BLaER1 treated with 17β-estradiol and CSF1 and Interleukin-3, amounts not matched to agents 10 nM and 100 nM (cell line): Measurements from ENCODE around the gene SFXN2.
"Not testable (repeated sequence)": the region's sequence is repeated elsewhere in the genome, so short reads cannot be mapped to it uniquely, and the experiment has no call there.

ENCODE experiments used
- H3K27ac ChIP-seq, 11 experiments: shearing (Covaris generic); formaldehyde crosslinking; 2 replicates each; pipeline ENCODE4 v1.8.1; 2022
- H3K27me3 ChIP-seq, 11 experiments: shearing (Covaris generic); formaldehyde crosslinking; 2 replicates each; pipeline ENCODE4 v1.8.1; 2022
- H3K36me3 ChIP-seq, 11 experiments: shearing (Covaris generic); formaldehyde crosslinking; 2 replicates each; pipeline ENCODE4 v1.8.1; 2022
- H3K4me1 ChIP-seq, 10 experiments: shearing (Covaris generic); formaldehyde crosslinking; 2 replicates each; pipeline ENCODE4 v1.8.1; 2022
- H3K4me2 ChIP-seq, 11 experiments: shearing (Covaris generic); formaldehyde crosslinking; 2 replicates each; pipeline ENCODE4 v1.8.1; 2022
- H3K4me3 ChIP-seq, 10 experiments: shearing (Covaris generic); formaldehyde crosslinking; 2 replicates each; pipeline ENCODE4 v1.8.1; 2022
- H3K9ac ChIP-seq, 11 experiments: shearing (Covaris generic); formaldehyde crosslinking; 2 replicates each; pipeline ENCODE4 v1.8.1; 2022
- H3K9me3 ChIP-seq, 11 experiments: shearing (Covaris generic); formaldehyde crosslinking; replicated peaks in 1 of 11; 2 replicates each; pipeline ENCODE4 v1.8.1; 2022
- H4K20me1 ChIP-seq, 11 experiments: shearing (Covaris generic); formaldehyde crosslinking; 2 replicates each; pipeline ENCODE4 v1.8.1; 2022
- Cebpa-rat ChIP-seq, 11 experiments: shearing (Covaris generic); IDR thresholded peaks; 2 replicates each; pipeline ENCODE4 v1.8.1; 2022

SFXN2 gene

DNA sequence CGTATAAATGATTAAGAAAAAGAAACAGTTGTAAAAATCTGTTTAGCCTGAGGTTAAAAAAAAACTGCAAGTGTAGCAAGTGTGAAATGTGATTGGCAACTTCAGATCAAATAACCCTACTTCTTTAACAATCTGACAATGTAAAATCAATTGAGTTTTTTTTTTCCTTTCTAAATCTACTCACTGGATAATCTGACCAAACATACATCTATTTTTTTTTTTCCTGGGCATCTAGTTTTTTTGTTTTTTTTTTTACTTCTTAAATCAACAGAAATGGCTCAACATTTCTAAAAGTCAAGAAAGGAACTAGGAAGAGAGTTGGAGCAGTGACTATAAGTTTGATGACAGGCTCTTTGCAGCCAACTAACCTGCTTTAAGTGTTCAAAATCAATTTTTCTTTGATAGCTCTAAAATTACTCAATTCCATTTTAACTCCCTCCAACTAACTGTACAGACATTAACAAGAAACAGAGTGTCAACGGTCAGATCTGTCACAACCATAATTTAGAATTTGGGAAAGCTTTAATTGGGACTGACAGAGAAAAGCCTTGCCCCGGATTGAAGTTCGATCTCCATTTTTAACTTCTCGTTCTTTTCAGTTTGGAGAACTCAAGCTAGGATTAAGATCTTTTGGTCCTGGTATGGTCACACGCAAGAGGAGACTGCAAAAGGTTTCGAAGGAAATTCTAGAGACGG is 1.4 kb upstream of the SFXN2 start:
- Histone ChIP-seq H3K4me3 (peak overlapping the region; percentile 77 to 97 (median 84)), H3K27me3 (no peaks in the 10 kb centered on the region), H4K20me1 (peaks cover 0 to 4% (median 0%) of the 10 kb centered on the region in 11 experiments; a peak in 3 of 22 replicates), H3K4me2 (peak overlapping the region; percentile 76 to 97 (median 87)), H3K4me1 (peaks cover 51 to 63% (median 61%) of the 10 kb centered on the region in 10 experiments), H3K27ac (peak overlapping the region; percentile 39 to 90 (median 74)), H3K36me3 (no peaks in the 10 kb centered on the region; a peak in 4 of 22 replicates), H3K9me3 (no peaks in the 10 kb centered on the region), H3K9ac (peak overlapping the region; percentile 75 to 88 (median 84))
- TF ChIP-seq Cebpa-rat (IDR thresholded peaks at IDR 0.05), result no peak

DNA sequence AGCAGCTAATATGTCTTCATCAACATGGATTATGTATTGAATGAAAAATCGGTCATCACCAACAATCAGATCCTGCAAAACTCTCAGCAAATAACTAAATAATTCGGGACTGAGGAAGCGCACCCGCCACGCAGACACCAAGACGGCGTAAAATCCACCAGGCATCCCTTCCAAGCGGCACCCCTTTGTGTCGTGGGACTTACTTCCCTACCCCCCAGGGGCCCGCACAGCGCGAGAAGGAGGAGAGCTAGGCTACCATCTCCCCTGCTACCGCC is 960 bp upstream of the SFXN2 start:
- H3K27me3 ChIP-seq, result no peaks in the 10 kb centered on the region
- peak overlapping the region; percentile 75 to 88 (median 84) for H3K9ac ChIP-seq
- H4K20me1 ChIP-seq, result peaks cover 0 to 9% (median 0%) of the 10 kb centered on the region in 11 experiments; a peak in 3 of 22 replicates
- no peaks in the 10 kb centered on the region for H3K9me3 ChIP-seq
- peak overlapping the region; percentile 76 to 97 (median 87) for H3K4me2 ChIP-seq
- H3K4me3 ChIP-seq, result peak overlapping the region; percentile 77 to 97 (median 84)
- peak overlapping the region; percentile 39 to 90 (median 74) for H3K27ac ChIP-seq
- peaks cover 56 to 68% (median 65%) of the 10 kb centered on the region in 10 experiments for H3K4me1 ChIP-seq
- no peak for TF ChIP-seq Cebpa-rat (IDR thresholded peaks at IDR 0.05)
- no peaks in the 10 kb centered on the region; a peak in 4 of 22 replicates for H3K36me3 ChIP-seq

DNA sequence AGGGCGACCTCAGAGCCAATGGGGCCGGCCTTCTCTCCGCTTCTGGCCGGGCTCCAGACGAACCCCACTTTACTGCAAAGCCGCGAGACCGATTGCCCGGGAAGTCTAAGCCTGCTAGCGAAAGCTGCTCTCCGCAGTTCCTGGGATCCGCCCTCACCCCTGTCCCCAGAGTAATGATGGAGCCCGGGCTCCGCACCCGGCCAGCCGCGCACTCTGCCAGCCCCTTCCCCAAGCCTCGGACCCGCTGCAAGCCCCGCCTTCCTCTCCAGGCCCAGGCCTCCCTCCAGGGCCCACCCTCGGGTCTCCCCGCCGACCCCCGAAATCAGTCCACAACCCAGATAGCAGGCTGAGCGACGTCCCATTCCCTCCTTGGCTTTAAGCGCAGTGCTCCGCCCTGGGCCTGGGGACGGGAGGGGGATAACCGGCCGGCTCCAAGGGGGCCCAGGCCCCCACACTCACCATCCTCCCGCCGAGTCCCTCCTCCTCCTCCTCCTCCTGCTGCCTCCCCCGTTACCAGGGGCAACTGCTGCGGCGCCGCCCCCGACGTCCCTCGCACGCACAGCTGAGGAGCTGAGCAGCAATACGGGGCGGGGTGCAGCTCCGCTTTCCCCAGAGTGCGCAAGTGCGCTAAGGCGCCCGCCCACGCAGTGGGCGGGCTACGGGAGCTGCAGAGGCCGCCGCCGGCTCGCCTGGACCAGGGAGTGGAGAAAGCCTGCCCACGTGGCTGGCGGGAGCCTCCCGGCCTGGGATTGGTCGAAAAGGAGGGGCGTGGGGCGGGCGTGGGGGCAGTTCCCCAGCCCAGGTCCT is 419 bp upstream of the SFXN2 start, which contains the start of gene ARL3:
ARL3 (minus strand) TSS at position 584 of the 807 bp plus-strand sequence; CDS start at position 462, 122 bp downstream.
- peak within 1 kb of the TSS; percentile 39 to 90 (median 82) for H3K27ac ChIP-seq
- peaks cover 0 to 9% (median 0%) of the 10 kb centered on the region in 11 experiments; a peak in 3 of 22 replicates for H4K20me1 ChIP-seq
- H3K27me3 ChIP-seq, result no peaks in the 10 kb centered on the region
- peak within 1 kb of the TSS; percentile 89 to 97 (median 93) for H3K4me2 ChIP-seq
- peak in 3 of 11 experiments; percentile 24 to 64 (median 26); a peak in 1 of 22 replicates for TF ChIP-seq Cebpa-rat (IDR thresholded peaks at IDR 0.05)
- peak within 1 kb of the TSS; percentile 75 to 88 (median 86) for H3K9ac ChIP-seq
- H3K4me3 ChIP-seq, result peak within 1 kb of the TSS; percentile 77 to 97 (median 84)
- peaks cover 60 to 74% (median 71%) of the 10 kb centered on the region in 10 experiments for H3K4me1 ChIP-seq
- no peaks in the 10 kb centered on the region; a peak in 4 of 22 replicates for H3K36me3 ChIP-seq
- no peaks in the 10 kb centered on the region for H3K9me3 ChIP-seq

GRCh38 chr10:102715880-102716279 is 1.4 kb downstream of the SFXN2 start:
- peak overlapping the region; percentile 15 to 96 (median 91) for H3K4me2 ChIP-seq
- peaks cover 0 to 15% (median 0%) of the 10 kb centered on the region in 11 experiments; a peak in 7 of 22 replicates for H3K36me3 ChIP-seq
- no peaks in the 10 kb centered on the region for H3K9me3 ChIP-seq
- peak overlapping the region in 1 of 11 experiments; percentile 80; a peak in 1 of 22 replicates for H3K27ac ChIP-seq
- H3K27me3 ChIP-seq, result no peaks in the 10 kb centered on the region
- peaks cover 65 to 82% (median 78%) of the 10 kb centered on the region in 10 experiments for H3K4me1 ChIP-seq
- H3K4me3 ChIP-seq, result peak overlapping the region in 8 of 10 experiments; percentile 77 to 97 (median 84); a peak in 15 of 20 replicates
- H3K9ac ChIP-seq, result peak overlapping the region in 9 of 11 experiments; percentile 83 to 88 (median 87); a peak in 14 of 22 replicates
- peaks cover 0 to 9% (median 0%) of the 10 kb centered on the region in 11 experiments; a peak in 3 of 22 replicates for H4K20me1 ChIP-seq
- no peak for TF ChIP-seq Cebpa-rat (IDR thresholded peaks at IDR 0.05)

DNA sequence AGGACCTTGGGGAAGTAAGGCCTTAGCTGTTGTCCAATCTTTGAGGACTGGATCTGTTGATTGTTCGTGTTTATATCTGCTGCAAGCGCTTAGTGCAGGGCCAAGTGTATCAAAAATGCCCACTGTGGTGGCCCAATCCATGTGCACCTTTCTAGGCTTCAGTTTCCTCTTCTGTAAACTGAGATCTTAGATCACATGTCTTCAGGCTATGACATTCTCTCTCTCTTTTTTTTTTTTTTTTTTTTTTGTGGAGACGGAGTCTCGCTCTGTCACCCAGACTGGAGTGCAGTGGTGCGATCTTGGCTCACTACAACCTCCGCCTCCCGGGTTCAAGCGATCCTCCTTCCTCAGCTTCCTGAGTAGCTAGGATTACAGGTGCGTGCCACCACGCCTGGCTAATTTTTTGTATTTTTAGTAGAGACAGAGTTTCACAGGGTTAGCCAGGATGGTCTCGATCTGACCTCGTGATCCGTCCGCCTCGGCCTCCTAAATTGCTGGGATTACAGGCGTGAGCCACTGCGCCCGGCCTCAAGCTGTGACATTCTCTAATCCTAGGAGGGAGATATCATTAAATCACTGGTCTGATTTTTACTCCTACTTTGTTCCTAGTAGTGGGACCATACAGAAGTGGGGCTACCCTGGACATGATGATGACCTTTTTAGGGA is 2.6 kb downstream of the SFXN2 start:
- Histone ChIP-seq H3K36me3 (peaks cover 0 to 22% (median 0%) of the 10 kb centered on the region in 11 experiments; a peak in 7 of 22 replicates), H3K9ac (peak overlapping the region in 5 of 11 experiments; percentile 11 to 48 (median 34); a peak in 4 of 22 replicates), H3K4me3 (peak overlapping the region in 1 of 10 experiments; percentile 4; a peak in 2 of 20 replicates), H3K4me2 (peak overlapping the region; percentile 52 to 96 (median 91)), H3K27ac (peak overlapping the region in 1 of 11 experiments; percentile 11; a peak in 1 of 22 replicates), H3K4me1 (peaks cover 55 to 78% (median 71%) of the 10 kb centered on the region in 10 experiments)
- H4K20me1 ChIP-seq, H3K9me3 ChIP-seq, H3K27me3 ChIP-seq: not testable (repeated sequence)

DNA sequence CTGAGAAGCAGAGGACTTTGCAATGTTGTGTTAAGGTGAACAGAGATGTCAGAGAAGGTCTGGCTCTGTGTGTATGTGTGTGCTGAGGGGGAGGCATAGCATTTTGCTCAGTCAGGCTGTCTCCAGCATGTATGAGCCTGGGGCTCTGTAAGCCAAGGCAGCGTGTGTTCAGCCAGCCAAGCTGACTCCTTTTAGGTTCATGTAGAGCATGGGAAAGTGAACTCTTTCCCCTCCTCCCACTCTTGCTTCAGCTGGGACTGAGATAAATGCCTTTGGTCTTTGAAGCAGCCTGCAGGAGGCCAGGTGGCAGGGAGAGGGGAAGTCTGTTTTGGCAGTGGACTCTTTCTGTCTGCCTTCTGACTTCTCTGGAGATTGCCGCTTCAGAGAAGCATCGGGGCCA is 3.8 kb downstream of the SFXN2 start:
- Histone ChIP-seq H3K27me3 (no peaks in the 10 kb centered on the region), H3K4me3 (peak overlapping the region in 2 of 10 experiments; percentile 3 to 21; a peak in 2 of 20 replicates), H3K4me1 (peaks cover 47 to 67% (median 61%) of the 10 kb centered on the region in 10 experiments), H3K9ac (peak overlapping the region in 9 of 11 experiments; percentile 4 to 60 (median 47); a peak in 14 of 22 replicates), H3K27ac (peak overlapping the region; percentile 5 to 68 (median 48); a peak in 17 of 22 replicates), H3K9me3 (no peaks in the 10 kb centered on the region; a peak in 1 of 22 replicates), H4K20me1 (peaks cover 0 to 9% (median 0%) of the 10 kb centered on the region in 11 experiments; a peak in 3 of 22 replicates), H3K36me3 (peaks cover 0 to 34% (median 9%) of the 10 kb centered on the region in 11 experiments; a peak in 12 of 22 replicates), H3K4me2 (peak overlapping the region; percentile 52 to 96 (median 91))
- TF ChIP-seq Cebpa-rat (IDR thresholded peaks at IDR 0.05), result no peak

DNA sequence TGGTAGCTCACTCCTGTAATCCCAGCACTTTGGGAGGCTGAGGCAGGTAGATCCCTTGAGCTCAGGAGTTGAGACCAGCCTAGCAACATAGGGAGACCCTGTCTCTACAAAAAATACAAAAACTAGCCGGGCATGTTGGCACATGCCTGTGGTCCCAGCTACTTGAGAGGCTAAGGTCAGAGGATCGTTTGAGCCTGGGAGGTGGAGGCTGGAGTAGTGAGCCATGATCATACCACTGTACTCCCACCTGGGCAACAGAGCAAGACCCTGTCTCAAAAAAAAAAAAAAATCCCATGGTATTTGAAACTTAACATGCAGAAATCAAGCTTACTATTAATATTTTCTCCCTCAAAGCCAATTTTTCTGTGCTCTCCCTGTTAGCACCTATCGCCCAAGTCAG is 5.9 kb downstream of the SFXN2 start:
- H4K20me1 ChIP-seq, result peaks cover 0 to 9% (median 0%) of the 10 kb centered on the region in 11 experiments; a peak in 2 of 22 replicates
- peaks cover 0 to 9% (median 7%) of the 10 kb centered on the region in 11 experiments; a peak in 9 of 22 replicates for H3K9me3 ChIP-seq
- H3K4me2 ChIP-seq, result peak overlapping the region in 2 of 11 experiments; percentile 1 to 94; a peak in 1 of 22 replicates
- peaks cover 44 to 62% (median 57%) of the 10 kb centered on the region in 10 experiments for H3K4me1 ChIP-seq
- no peak for TF ChIP-seq Cebpa-rat (IDR thresholded peaks at IDR 0.05)
- H3K27me3 ChIP-seq, result no peaks in the 10 kb centered on the region
- H3K27ac ChIP-seq, result 0 out of 22 replicates have a peak overlapping the region, but pooled peaks of 1 of the 11 experiments have one; percentile 2
- H3K36me3 ChIP-seq, result peaks cover 0 to 51% (median 27%) of the 10 kb centered on the region in 11 experiments; a peak in 18 of 22 replicates
- H3K4me3 ChIP-seq, result no peak overlapping the region
- H3K9ac ChIP-seq, result no peak overlapping the region
